GM13977 (cell line): ENCODE results near the gene PRDM7.
"Not testable (repeated sequence)": the region's sequence is repeated elsewhere in the genome, so short reads cannot be mapped to it uniquely, and the experiment has no call there.

Source experiments
- DNase-seq: peaks from one replicate; pipeline ENCODE4 v3.0.0; 2012; ENCODE audit warnings: low spot score
- CTCF ChIP-seq: IDR thresholded peaks from 2 replicates; pipeline ENCODE4 v1.5.1; 2012; ENCODE audit warnings: mild to moderate bottlenecking, control low read depth; ENCODE audit not compliant: insufficient read depth; ENCODE audit errors: extremely low read depth, missing control alignments
- in situ Hi-C: fragments of 300-500 bp; cut with MboI; formaldehyde crosslinking; loops from one replicate; pipeline ENCODE4 v1.12.0; 2022; ENCODE audit warnings: low sequenced_read_pairs, low pct_unique_long_range_greater_than_20kb, mixed read lengths, inconsistent platforms; ENCODE audit not compliant: unreplicated experiment

PRDM7 gene

GRCh38 chr16:90012991-90013745, 64.0 kb downstream of the PRDM7 start:
- in situ Hi-C loops = no loop called here
- no peak for DNase-seq
- no peak for TF ChIP-seq CTCF

GRCh38 chr16:90011908-90012501, 65.1 kb downstream of the PRDM7 start:
- no peak for DNase-seq
- in situ Hi-C loops = no loop called here
- TF ChIP-seq CTCF = no peak

GRCh38 chr16:90011508-90011819, 65.7 kb downstream of the PRDM7 start:
- in situ Hi-C loops = no loop called here
- DNase-seq = no peak
- no peak for TF ChIP-seq CTCF

- in situ Hi-C loops = no loop called here
Measured at GRCh38 chr16:90010676-90011507, 66.2 kb downstream of the PRDM7 start.

GRCh38 chr16:90009172-90009899, 67.8 kb downstream of the PRDM7 start:
- in situ Hi-C loops = no loop called here
- no peak for DNase-seq
- no peak for TF ChIP-seq CTCF

More at GRCh38 chr16:90010676-90011507, 66.2 kb downstream of the PRDM7 start:
- TF ChIP-seq CTCF = no peak
- no peak for DNase-seq

- in situ Hi-C loops = no loop called here
- peak; percentile 84 for DNase-seq
- TF ChIP-seq CTCF = no peak
Measured at GRCh38 chr16:90008708-90009145, 68.4 kb downstream of the PRDM7 start.

- in situ Hi-C loops, DNase-seq: not testable (repeated sequence)
Measured at GRCh38 chr16:90007635-90008234, 69.4 kb downstream of the PRDM7 start.
